Fibroblast of lung (primary cell): Measurements from ENCODE around the gene TBC1D17. TPM values are rescaled to one million over a fixed set of nuclear protein-coding genes. Genes with fewer than 3 reads are reported as not detected.

Experiments used
- DNase-seq, 2 donors: peaks; one replicate each; pipeline versions ENCODE4 v3.0.0 to v3.0.0-alpha.2; 2010; ENCODE audit warnings: low read depth in 2 of 2
- H2AFZ ChIP-seq: 2 replicates; pipeline ENCODE4 v1.5.1; 2012; ENCODE audit warnings: low read length, control low read depth, inconsistent platforms
- H3K27ac ChIP-seq: 2 replicates; pipeline ENCODE4 v1.5.1; 2011; ENCODE audit warnings: low read length, control low read depth; ENCODE audit not compliant: insufficient read depth
- H3K27me3 ChIP-seq: 2 replicates; pipeline ENCODE4 v1.5.1; 2011; ENCODE audit warnings: mild to moderate bottlenecking, low read length; ENCODE audit not compliant: control insufficient read depth, insufficient read depth
- H3K36me3 ChIP-seq: 2 replicates; pipeline ENCODE4 v1.5.1; 2011; ENCODE audit warnings: low read length; ENCODE audit not compliant: control insufficient read depth, insufficient read depth
- H3K4me1 ChIP-seq: 2 replicates; pipeline ENCODE4 v1.5.1; 2011; ENCODE audit warnings: low read length; ENCODE audit not compliant: control insufficient read depth, insufficient read depth; ENCODE audit errors: extremely low read depth
- H3K4me2 ChIP-seq: 2 replicates; pipeline ENCODE4 v1.5.1; 2011; ENCODE audit warnings: low read length, control low read depth; ENCODE audit not compliant: insufficient read depth; ENCODE audit errors: extremely low read depth
- H3K4me3 ChIP-seq, 4 experiments: fragments of 200-600 bp in 1 of 4; sonication (generic) in 1 of 4; replicated peaks in 1 of 4; 2 replicates each; pipeline ENCODE4 v1.5.1; 2011 to 2016; ENCODE audit warnings: low read length in 4 of 4, low read depth in 3 of 4, mild to moderate bottlenecking in 3 of 4, control low read depth in 2 of 4, inconsistent platforms in 1 of 4, mixed read lengths in 1 of 4; ENCODE audit not compliant: insufficient read depth in 1 of 4; ENCODE audit errors: control extremely low read depth in 1 of 4
- H3K79me2 ChIP-seq: 2 replicates; pipeline ENCODE4 v1.5.1; 2012; ENCODE audit warnings: mild to moderate bottlenecking, low read length, inconsistent platforms; ENCODE audit not compliant: control insufficient read depth, insufficient read depth
- H3K9ac ChIP-seq: 2 replicates; pipeline ENCODE4 v1.5.1; 2011; ENCODE audit warnings: mild to moderate bottlenecking, low read length, control low read depth; ENCODE audit not compliant: insufficient read depth
- H3K9me3 ChIP-seq: 2 replicates; pipeline ENCODE4 v1.5.1; 2012; ENCODE audit warnings: low read depth, low read length; ENCODE audit not compliant: control insufficient read depth, insufficient read depth
- H4K20me1 ChIP-seq: 2 replicates; pipeline ENCODE4 v1.5.1; 2011; ENCODE audit warnings: low read length; ENCODE audit not compliant: control insufficient read depth, insufficient read depth; ENCODE audit errors: extremely low read depth
- EZH2 ChIP-seq: IDR thresholded peaks from 2 replicates; pipeline ENCODE4 v1.5.1; 2012; ENCODE audit warnings: low read length, control low read depth, mild to moderate bottlenecking; ENCODE audit errors: missing control alignments
- polyA plus RNA-seq, 2 donors: library from polyadenylated mRNA; depleted of rRNA in 1 of 2; stranded (reverse) in 1 of 2; unstranded in 1 of 2; fragments of >200 nt; gene quantifications; 2 replicates each; pipeline ENCODE4 v1.2.1, GENCODE V29; 2011 to 2012; ENCODE audit warnings: missing spikeins in 1 of 2
- total RNA-seq: library from RNA; depleted of rRNA; stranded (reverse); fragments of >200 nt; gene quantifications from 2 replicates; pipeline ENCODE4 v1.2.1, GENCODE V29; 2014
- TF ChIP-seq, protein P1 (sequence below), 2 donors: IDR thresholded peaks in 1 of 2; conservative IDR thresholded peaks in 1 of 2; 1 replicate in 1 of 2; 2 replicates in 1 of 2; pipeline ENCODE4 v1.5.1; 2011 to 2012; ENCODE audit warnings: low read length in 2 of 2, control low read depth in 1 of 2, inconsistent platforms in 1 of 2, low read depth in 1 of 2, mild to moderate bottlenecking in 1 of 2

Gene TBC1D17
- total and polyA plus RNA-seq, 2 donors (not counting 1 experiment from before 2014, with no cell fraction given), result 19.5 to 32.5 TPM

- Histone ChIP-seq H2AFZ (no peak overlapping the region), H4K20me1 (no peaks in the 10 kb centered on the region), H3K9me3 (no peaks in the 10 kb centered on the region), H3K36me3 (peaks cover 45% of the 10 kb centered on the region), H3K79me2 (peaks cover 20% of the 10 kb centered on the region), H3K9ac (no peak overlapping the region), H3K4me2 (no peak overlapping the region), H3K4me3 (no peak overlapping the region), H3K27me3 (no peaks in the 10 kb centered on the region), H3K27ac (no peak overlapping the region), H3K4me1 (peaks cover 4% of the 10 kb centered on the region)
- no peak for DNase-seq
- TF ChIP-seq EZH2, result no peak
- TF ChIP-seq, protein P1, sequence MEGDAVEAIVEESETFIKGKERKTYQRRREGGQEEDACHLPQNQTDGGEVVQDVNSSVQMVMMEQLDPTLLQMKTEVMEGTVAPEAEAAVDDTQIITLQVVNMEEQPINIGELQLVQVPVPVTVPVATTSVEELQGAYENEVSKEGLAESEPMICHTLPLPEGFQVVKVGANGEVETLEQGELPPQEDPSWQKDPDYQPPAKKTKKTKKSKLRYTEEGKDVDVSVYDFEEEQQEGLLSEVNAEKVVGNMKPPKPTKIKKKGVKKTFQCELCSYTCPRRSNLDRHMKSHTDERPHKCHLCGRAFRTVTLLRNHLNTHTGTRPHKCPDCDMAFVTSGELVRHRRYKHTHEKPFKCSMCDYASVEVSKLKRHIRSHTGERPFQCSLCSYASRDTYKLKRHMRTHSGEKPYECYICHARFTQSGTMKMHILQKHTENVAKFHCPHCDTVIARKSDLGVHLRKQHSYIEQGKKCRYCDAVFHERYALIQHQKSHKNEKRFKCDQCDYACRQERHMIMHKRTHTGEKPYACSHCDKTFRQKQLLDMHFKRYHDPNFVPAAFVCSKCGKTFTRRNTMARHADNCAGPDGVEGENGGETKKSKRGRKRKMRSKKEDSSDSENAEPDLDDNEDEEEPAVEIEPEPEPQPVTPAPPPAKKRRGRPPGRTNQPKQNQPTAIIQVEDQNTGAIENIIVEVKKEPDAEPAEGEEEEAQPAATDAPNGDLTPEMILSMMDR (conservative IDR thresholded peaks at IDR 0.05 in 1 of 2, IDR thresholded peaks at IDR 0.05 in 1 of 2; ENCODE audit: low read depth in 1 of 2, low read length in 2 of 2), result no peak
Observed at GRCh38 chr19:49879243-49879963, 1.9 kb downstream of the TBC1D17 start.

DNA sequence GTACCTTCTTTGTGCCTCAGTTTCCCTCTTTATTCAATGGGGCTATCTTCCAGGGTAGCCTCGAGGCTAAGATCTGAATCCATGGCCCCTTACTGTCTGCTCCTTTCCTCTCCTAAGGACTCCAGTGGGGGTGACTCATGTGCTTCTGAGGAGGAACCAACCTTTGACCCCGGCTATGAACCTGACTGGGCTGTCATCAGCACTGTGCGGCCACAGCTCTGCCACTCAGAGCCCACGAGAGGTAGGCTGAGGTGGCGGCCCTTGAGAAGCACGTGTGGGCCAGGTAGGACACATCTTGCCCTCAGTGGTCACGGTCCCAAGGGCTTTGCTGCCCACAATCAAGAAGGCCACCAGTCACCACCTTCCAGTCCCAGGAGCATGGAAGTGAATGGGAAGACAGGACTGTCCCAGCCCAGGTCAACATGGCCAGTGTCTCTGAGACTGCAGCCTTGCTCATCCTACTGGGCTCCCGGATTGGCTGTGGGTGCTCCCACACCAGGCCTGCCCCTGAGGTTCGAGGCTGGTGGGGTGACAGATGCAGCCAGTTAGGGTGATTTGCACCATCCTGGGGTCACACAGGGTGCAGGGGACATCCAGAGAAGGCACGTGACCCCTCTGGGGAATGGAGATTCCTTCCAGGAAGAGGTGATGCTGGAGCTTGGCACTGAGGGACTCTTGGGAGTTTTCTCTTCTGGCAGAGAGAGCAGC is 2.8 kb downstream of the TBC1D17 start:
- Histone ChIP-seq H3K9ac (no peak overlapping the region), H4K20me1 (no peaks in the 10 kb centered on the region), H3K4me1 (peaks cover 4% of the 10 kb centered on the region), H3K9me3 (no peaks in the 10 kb centered on the region), H3K27ac (no peak overlapping the region), H3K79me2 (peaks cover 11% of the 10 kb centered on the region), H3K27me3 (no peaks in the 10 kb centered on the region), H3K36me3 (peaks cover 50% of the 10 kb centered on the region), H2AFZ (no peak overlapping the region), H3K4me3 (no peak overlapping the region), H3K4me2 (no peak overlapping the region)
- no peak for TF ChIP-seq EZH2
- TF ChIP-seq, protein P1 (conservative IDR thresholded peaks at IDR 0.05 in 1 of 2, IDR thresholded peaks at IDR 0.05 in 1 of 2; ENCODE audit: low read depth in 1 of 2, low read length in 2 of 2), result no peak
- no peak for DNase-seq

DNA sequence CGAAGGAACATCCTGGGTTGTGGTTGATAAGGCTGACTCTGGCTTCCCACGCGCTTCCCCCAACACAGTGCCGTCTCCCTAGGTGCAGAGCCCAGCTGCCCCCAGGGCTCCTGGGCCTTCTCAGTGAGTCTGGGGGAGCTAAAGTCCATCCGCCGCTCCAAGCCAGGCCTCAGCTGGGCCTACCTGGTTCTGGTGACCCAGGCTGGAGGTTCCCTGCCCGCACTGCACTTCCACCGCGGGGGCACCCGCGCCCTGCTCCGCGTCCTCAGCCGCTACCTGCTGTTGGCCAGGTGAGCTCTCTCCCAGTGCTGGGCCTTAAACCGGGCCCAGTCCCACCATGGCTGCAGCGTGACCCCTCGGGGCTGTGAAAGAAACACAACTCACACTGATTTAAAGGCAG is 3.7 kb downstream of the TBC1D17 start:
- no peaks in the 10 kb centered on the region for H4K20me1 ChIP-seq
- H3K27me3 ChIP-seq, result no peaks in the 10 kb centered on the region
- H3K79me2 ChIP-seq, result peaks cover 3% of the 10 kb centered on the region
- no peak overlapping the region for H3K9ac ChIP-seq
- DNase-seq, result no peak
- no peak overlapping the region for H2AFZ ChIP-seq
- H3K27ac ChIP-seq, result no peak overlapping the region
- TF ChIP-seq EZH2, result no peak
- TF ChIP-seq, protein P1 (conservative IDR thresholded peaks at IDR 0.05 in 1 of 2, IDR thresholded peaks at IDR 0.05 in 1 of 2; ENCODE audit: low read depth in 1 of 2, low read length in 2 of 2), result no peak
- H3K36me3 ChIP-seq, result peaks cover 50% of the 10 kb centered on the region
- no peak overlapping the region for H3K4me2 ChIP-seq
- H3K4me1 ChIP-seq, result peaks cover 4% of the 10 kb centered on the region
- H3K4me3 ChIP-seq, result no peak overlapping the region
- no peaks in the 10 kb centered on the region for H3K9me3 ChIP-seq
